NCI-H2081 treated with DMSO at 0.1 percent for 48 hours (cell line): ENCODE data around the gene MS4A18.
"Not testable (repeated sequence)": the region's sequence is repeated elsewhere in the genome, so short reads cannot be mapped to it uniquely, and the experiment has no call there.

ENCODE experiments used
- DNase-seq: peaks from one replicate; lab custom pipeline; 2025; lab: John Stamatoyannopoulos, UW

Gene MS4A18

GRCh38 chr11:60724420-60724819, at the start of gene MS4A18:
Gene MS4A18 (plus strand): TSS chr11:60724720.
- no peak for DNase-seq

GRCh38 chr11:60678231-60678630, 46.3 kb upstream of the MS4A18 start:
- not testable (repeated sequence) for DNase-seq

GRCh38 chr11:60679879-60680278, 44.6 kb upstream of the MS4A18 start:
- no peak for DNase-seq

GRCh38 chr11:60680455-60681119, 43.9 kb upstream of the MS4A18 start:
- DNase-seq = peak; percentile 8

- DNase-seq = not testable (repeated sequence)
These were observed 40.0 kb upstream of the MS4A18 start for GRCh38 chr11:60684541-60684848.

GRCh38 chr11:60691661-60692060, 32.9 kb upstream of the MS4A18 start:
- no peak for DNase-seq

- peak; percentile 99 for DNase-seq
These were observed 25.2 kb upstream of the MS4A18 start, which contains the start of gene MS4A8 for GRCh38 chr11:60699284-60699691. Gene MS4A8 (plus strand): TSS chr11:60699612. CDS start chr11:60700861, 1,249 bp downstream.

- DNase-seq = peak; percentile 22
These were observed 24.6 kb upstream of the MS4A18 start for GRCh38 chr11:60699936-60700335.

GRCh38 chr11:60700689-60701468, 23.6 kb upstream of the MS4A18 start:
- DNase-seq = peak; percentile 80

- DNase-seq = no peak
These were observed 23.1 kb upstream of the MS4A18 start for GRCh38 chr11:60701469-60701818.

- DNase-seq = no peak
These were observed 21.1 kb upstream of the MS4A18 start for GRCh38 chr11:60703374-60703773.

GRCh38 chr11:60705895-60706294, 18.6 kb upstream of the MS4A18 start:
- no peak for DNase-seq

GRCh38 chr11:60706931-60707330, 17.6 kb upstream of the MS4A18 start:
- DNase-seq = no peak

GRCh38 chr11:60710482-60710881, 14.0 kb upstream of the MS4A18 start:
- no peak for DNase-seq

GRCh38 chr11:60711276-60711675, 13.2 kb upstream of the MS4A18 start:
- no peak for DNase-seq

- DNase-seq = not testable (repeated sequence)
These were observed 11.1 kb upstream of the MS4A18 start for GRCh38 chr11:60713423-60713822.

- no peak for DNase-seq
These were observed 6.6 kb upstream of the MS4A18 start for GRCh38 chr11:60717956-60718355.

GRCh38 chr11:60718524-60719316, 5.8 kb upstream of the MS4A18 start:
- no peak for DNase-seq

GRCh38 chr11:60719391-60719790, 5.1 kb upstream of the MS4A18 start:
- no peak for DNase-seq

- no peak for DNase-seq
These were observed 4.1 kb upstream of the MS4A18 start for GRCh38 chr11:60720460-60720859.

- DNase-seq = no peak
These were observed 1.1 kb downstream of the MS4A18 start for GRCh38 chr11:60725592-60725991.

- DNase-seq = no peak
These were observed 7.1 kb downstream of the MS4A18 start for GRCh38 chr11:60731586-60731985.

- DNase-seq = no peak
These were observed 9.8 kb downstream of the MS4A18 start for GRCh38 chr11:60734279-60734678.
